Measurements from ENCODE around the gene IGFN1. TPM values are rescaled to one million over a fixed set of nuclear protein-coding genes. Genes with fewer than 3 reads are reported as not detected.
A peak's percentile ranks its signal among the peaks of the same experiment; 100 is the strongest.

Gene IGFN1
- total and polyA plus RNA-seq, 9 donors = 0.05 to 1.6 (median 0.51) TPM; not detected in 2

- no peaks in the 10 kb centered on the region for H3K27me3 ChIP-seq
- intact Hi-C loops (cut with DNase I) = no loop called here
Measured at GRCh38 chr1:201189085-201189484, 1.5 kb upstream of the IGFN1 start.

GRCh38 chr1:201190005-201190404 is 619 bp upstream of the IGFN1 start:
- intact Hi-C loops (cut with DNase I) = no loop called here
- no peak overlapping the region for H3K4me3 ChIP-seq
- no peak for DNase-seq
- WGBS, 3 donors = 81 to 85% (median 82%) methylated on average over 6 of the region's 6 CpGs
- H3K27ac ChIP-seq = no peak overlapping the region
- no peaks in the 10 kb centered on the region for H3K36me3 ChIP-seq
- TF ChIP-seq CTCF (IDR thresholded peaks at IDR 0.05) (no peak), EP300 (IDR thresholded peaks at IDR 0.05) (no peak), POLR2A (IDR thresholded peaks at IDR 0.05) (no peak)
- no peaks in the 10 kb centered on the region for H3K9me3 ChIP-seq
- H3K27me3 ChIP-seq = no peaks in the 10 kb centered on the region
- H3K4me1 ChIP-seq (ENCODE audit: insufficient read depth) = peaks cover 4% of the 10 kb centered on the region

More at GRCh38 chr1:201189085-201189484, 1.5 kb upstream of the IGFN1 start:
- 83 to 86% (median 86%) methylated on average over 2 of the region's 2 CpGs for WGBS, 3 donors
- no peak for TF ChIP-seq CTCF (IDR thresholded peaks at IDR 0.05)
- Histone ChIP-seq H3K9me3 (no peaks in the 10 kb centered on the region), H3K27ac (no peak overlapping the region), H3K4me1 (ENCODE audit: insufficient read depth) (peaks cover 5% of the 10 kb centered on the region), H3K4me3 (no peak overlapping the region), H3K36me3 (no peaks in the 10 kb centered on the region)
- no peak for DNase-seq

- DNase-seq = no peak
- TF ChIP-seq EP300 (IDR thresholded peaks at IDR 0.05) = no peak
- no peak for TF ChIP-seq POLR2A (IDR thresholded peaks at IDR 0.05)
- TF ChIP-seq CTCF (IDR thresholded peaks at IDR 0.05) = no peak
- intact Hi-C loops (cut with DNase I) = no loop called here
- Histone ChIP-seq H3K4me1 (ENCODE audit: insufficient read depth) (peaks cover 4% of the 10 kb centered on the region), H3K36me3 (no peaks in the 10 kb centered on the region), H3K27me3 (no peaks in the 10 kb centered on the region), H3K4me3 (no peak overlapping the region), H3K27ac (no peak overlapping the region), H3K9me3 (no peaks in the 10 kb centered on the region)
- WGBS, 3 donors = 72 to 80% (median 79%) methylated on average over 18 of the region's 18 CpGs
Measured at GRCh38 chr1:201191653-201192260, 1.1 kb downstream of the IGFN1 start.

- TF ChIP-seq CTCF (IDR thresholded peaks at IDR 0.05) (no peak), POLR2A (IDR thresholded peaks at IDR 0.05) (no peak), EP300 (IDR thresholded peaks at IDR 0.05) (no peak)
- WGBS, 3 donors = 22 to 39% (median 26%) methylated on average over 3 of the region's 3 CpGs
- no peaks in the 10 kb centered on the region for H3K36me3 ChIP-seq
- no peak overlapping the region for H3K27ac ChIP-seq
- H3K4me3 ChIP-seq = no peak overlapping the region
- intact Hi-C loops (cut with DNase I) = no loop called here
- no peaks in the 10 kb centered on the region for H3K27me3 ChIP-seq
- H3K9me3 ChIP-seq = no peaks in the 10 kb centered on the region
- peaks cover 4% of the 10 kb centered on the region for H3K4me1 ChIP-seq (ENCODE audit: insufficient read depth)
- peak in 4 of 5 donors; percentile 36 to 68 (median 44) for DNase-seq
Measured at GRCh38 chr1:201192261-201192788, 1.7 kb downstream of the IGFN1 start.
